Stomach (tissue), 9 donors: Measurements from ENCODE around the gene GABRR2. TPM values are rescaled to one million over a fixed set of nuclear protein-coding genes. Genes with fewer than 3 reads are reported as not detected.

ENCODE experiments used
- DNase-seq, 2 donors: peaks; one replicate each; pipeline versions ENCODE4 v3.0.0 to v3.0.0-alpha.2; 2013 to 2019
- H3K27ac ChIP-seq, 5 donors: fragments of 200-600 bp in 4 of 5; sonication (generic) in 4 of 5; one replicate each; pipeline ENCODE4 v1.5.1; 2013 to 2019; ENCODE audit warnings: mild to moderate bottlenecking in 1 of 5, moderate library complexity in 1 of 5
- H3K27me3 ChIP-seq, 3 donors: fragments of 200-600 bp; sonication (generic); one replicate each; pipeline ENCODE4 v1.5.1; 2017 to 2019; ENCODE audit warnings: mixed run types in 1 of 3
- H3K36me3 ChIP-seq, 4 donors: fragments of 200-600 bp; sonication (generic); 1 replicate in 3 of 4; 2 replicates in 1 of 4; pipeline ENCODE4 v1.5.1; 2016 to 2019
- H3K4me1 ChIP-seq, 4 donors: fragments of 200-600 bp; sonication (generic); one replicate each; pipeline ENCODE4 v1.5.1; 2016 to 2019
- H3K4me3 ChIP-seq, 4 donors: fragments of 200-600 bp; sonication (generic) in 3 of 4; one replicate each; pipeline ENCODE4 v1.5.1; 2016 to 2019; ENCODE audit warnings: mild to moderate bottlenecking in 1 of 4
- H3K9me3 ChIP-seq, 4 donors: fragments of 200-600 bp; sonication (generic); one replicate each; pipeline ENCODE4 v1.5.1; 2016 to 2019
- CTCF ChIP-seq, 7 experiments: fragments of 450-650 bp in 4 of 7; fragments of 200-600 bp in 3 of 7; sonication (generic) in 3 of 7; IDR thresholded peaks; one replicate each; pipeline ENCODE4 v1.5.1; 2016 to 2019; ENCODE audit warnings: antibody characterized with exemption in 7 of 7, control low read depth in 2 of 7, mild to moderate bottlenecking in 1 of 7
- EP300 ChIP-seq: sonication (generic); formaldehyde crosslinking; IDR thresholded peaks from one replicate; pipeline ENCODE4 v1.6.1; 2017; ENCODE audit warnings: antibody characterized with exemption
- POLR2A ChIP-seq, 4 donors: fragments of 450-650 bp; IDR thresholded peaks; one replicate each; pipeline ENCODE4 v1.6.1; 2016; ENCODE audit warnings: antibody characterized with exemption in 4 of 4, control low read depth in 2 of 4, mild to moderate bottlenecking in 1 of 4, moderate library complexity in 1 of 4
- POLR2AphosphoS5 ChIP-seq, 3 donors: sonication (generic); formaldehyde crosslinking; IDR thresholded peaks; one replicate each; pipeline ENCODE4 v1.6.1; 2016; ENCODE audit warnings: antibody characterized with exemption in 3 of 3
- WGBS, 5 donors: extraction: QIAGEN DNeasy Blood & Tissue Kit in 3 of 5; methylation state at CpG; one replicate each; pipeline versions ENCODE4 v1.1.5 to v1.1.7; 2013 to 2018; 5-methylcytosine and 5-hydroxymethylcytosine counted together
- intact Hi-C: fragments of 100-400 bp; cut with DNase I; formaldehyde crosslinking; loops from one replicate; pipeline ENCODE4 v1.15.1; 2023; ENCODE audit warnings: low total_unique reads
- polyA plus RNA-seq, 3 donors: library from polyadenylated mRNA; stranded (reverse); fragments of 200-250 nt; gene quantifications; one replicate each; pipeline ENCODE4 v1.2.3, GENCODE V29; 2013
- total RNA-seq, 5 donors: library from RNA; depleted of rRNA; stranded (reverse); fragments of >200 nt; gene quantifications; one replicate each; pipeline versions ENCODE4 v1.1.0 to v1.2.3, GENCODE V29; 2014 to 2016
- donor health status: healthy with polysubstance abuse.
- donor health status: Bipolar disorder and iron deficiency.
- donor health status: healthy.

Gene GABRR2
- total and polyA plus RNA-seq, 8 donors: 0.15 to 7.6 (median 0.73) TPM; not detected in 5

GRCh38 chr6:89287351-89288028 is 27.6 kb downstream of the GABRR2 start:
- 75 to 100% (median 92%) methylated on average over 1 to 9 of the region's 9 CpGs for WGBS, 5 donors

GRCh38 chr6:89286516-89286915 is 28.6 kb downstream of the GABRR2 start:
- Histone ChIP-seq H3K9me3 (no peaks in the 10 kb centered on the region), H3K27ac (no peak overlapping the region), H3K36me3 (no peaks in the 10 kb centered on the region), H3K4me3 (no peak overlapping the region), H3K27me3 (no peaks in the 10 kb centered on the region), H3K4me1 (no peaks in the 10 kb centered on the region)
- DNase-seq: no peak
- WGBS, 5 donors: 69 to 75% (median 73%) methylated on average over 5 to 6 of the region's 6 CpGs
- no peak for TF ChIP-seq EP300
- intact Hi-C loops: no loop called here

More at GRCh38 chr6:89287351-89288028, 27.6 kb downstream of the GABRR2 start:
- Histone ChIP-seq H3K27ac (no peak overlapping the region), H3K9me3 (no peaks in the 10 kb centered on the region), H3K4me3 (no peak overlapping the region), H3K27me3 (no peaks in the 10 kb centered on the region), H3K4me1 (no peaks in the 10 kb centered on the region), H3K36me3 (no peaks in the 10 kb centered on the region)
- TF ChIP-seq POLR2AphosphoS5 (IDR thresholded peaks at IDR 0.05) (no peak), POLR2A (IDR thresholded peaks at IDR 0.05) (no peak), CTCF (IDR thresholded peaks at IDR 0.05) (no peak), EP300 (no peak)
- DNase-seq: no peak
- intact Hi-C loops: no loop called here

GRCh38 chr6:89284963-89285735 is 29.9 kb downstream of the GABRR2 start:
- no peak for DNase-seq
- no peaks in the 10 kb centered on the region for H3K9me3 ChIP-seq
- H3K27ac ChIP-seq: no peak overlapping the region
- no peaks in the 10 kb centered on the region for H3K4me1 ChIP-seq
- H3K4me3 ChIP-seq: no peak overlapping the region
- intact Hi-C loops: no loop called here
- 74 to 83% (median 81%) methylated on average over 12 to 15 of the region's 15 CpGs for WGBS, 5 donors
- H3K36me3 ChIP-seq: no peaks in the 10 kb centered on the region
- H3K27me3 ChIP-seq: no peaks in the 10 kb centered on the region
- no peak for TF ChIP-seq EP300
- no peak for TF ChIP-seq POLR2AphosphoS5 (IDR thresholded peaks at IDR 0.05)
- no peak for TF ChIP-seq CTCF (IDR thresholded peaks at IDR 0.05)
- TF ChIP-seq POLR2A (IDR thresholded peaks at IDR 0.05): no peak

GRCh38 chr6:89284081-89284480 is 31.0 kb downstream of the GABRR2 start:
- Histone ChIP-seq H3K4me1 (no peaks in the 10 kb centered on the region), H3K4me3 (no peak overlapping the region), H3K27me3 (no peaks in the 10 kb centered on the region), H3K36me3 (no peaks in the 10 kb centered on the region), H3K9me3 (no peaks in the 10 kb centered on the region), H3K27ac (no peak overlapping the region)
- intact Hi-C loops: no loop called here
- DNase-seq: no peak
- TF ChIP-seq POLR2AphosphoS5 (IDR thresholded peaks at IDR 0.05): no peak
- TF ChIP-seq POLR2A (IDR thresholded peaks at IDR 0.05): no peak
- TF ChIP-seq EP300: no peak
- no peak for TF ChIP-seq CTCF (IDR thresholded peaks at IDR 0.05)
- 79 to 92% (median 85%) methylated on average over 3 of the region's 3 CpGs for WGBS, 5 donors

- Histone ChIP-seq H3K27me3 (no peaks in the 10 kb centered on the region), H3K27ac (no peak overlapping the region), H3K4me1 (no peaks in the 10 kb centered on the region), H3K4me3 (no peak overlapping the region), H3K9me3 (no peaks in the 10 kb centered on the region), H3K36me3 (no peaks in the 10 kb centered on the region)
- no peak for TF ChIP-seq POLR2A (IDR thresholded peaks at IDR 0.05)
- TF ChIP-seq CTCF (IDR thresholded peaks at IDR 0.05): no peak
- no peak for TF ChIP-seq EP300
- no peak for TF ChIP-seq POLR2AphosphoS5 (IDR thresholded peaks at IDR 0.05)
- intact Hi-C loops: no loop called here
- DNase-seq: no peak
- 91 to 95% (median 92%) methylated on average over 9 of the region's 9 CpGs for WGBS, 5 donors
Observed at GRCh38 chr6:89282749-89283148, 32.4 kb downstream of the GABRR2 start.
